Gastrocnemius medialis (tissue), 4 donors: ENCODE data around the gene AATK.

Experiments used
- POLR2A ChIP-seq, 2 donors: fragments of 450-650 bp; IDR thresholded peaks; one replicate each; pipeline ENCODE4 v1.6.1; 2017; ENCODE audit warnings: antibody characterized with exemption in 2 of 2, mild to moderate bottlenecking in 2 of 2, moderate library complexity in 2 of 2
- TF ChIP-seq, protein P1 (sequence below), 5 experiments: fragments of 450-650 bp in 3 of 5; fragments of 200-600 bp in 2 of 5; sonication (generic) in 2 of 5; IDR thresholded peaks in 4 of 5; conservative IDR thresholded peaks in 1 of 5; 1 replicate in 4 of 5; 2 replicates in 1 of 5; pipeline ENCODE4 v1.5.1; 2016 to 2019; ENCODE audit warnings: antibody characterized with exemption in 5 of 5, mild to moderate bottlenecking in 3 of 5, moderate library complexity in 3 of 5

GRCh38 chr17:81071761-81072741 lies 94.0 kb downstream of the AATK start:
- TF ChIP-seq, protein P1, sequence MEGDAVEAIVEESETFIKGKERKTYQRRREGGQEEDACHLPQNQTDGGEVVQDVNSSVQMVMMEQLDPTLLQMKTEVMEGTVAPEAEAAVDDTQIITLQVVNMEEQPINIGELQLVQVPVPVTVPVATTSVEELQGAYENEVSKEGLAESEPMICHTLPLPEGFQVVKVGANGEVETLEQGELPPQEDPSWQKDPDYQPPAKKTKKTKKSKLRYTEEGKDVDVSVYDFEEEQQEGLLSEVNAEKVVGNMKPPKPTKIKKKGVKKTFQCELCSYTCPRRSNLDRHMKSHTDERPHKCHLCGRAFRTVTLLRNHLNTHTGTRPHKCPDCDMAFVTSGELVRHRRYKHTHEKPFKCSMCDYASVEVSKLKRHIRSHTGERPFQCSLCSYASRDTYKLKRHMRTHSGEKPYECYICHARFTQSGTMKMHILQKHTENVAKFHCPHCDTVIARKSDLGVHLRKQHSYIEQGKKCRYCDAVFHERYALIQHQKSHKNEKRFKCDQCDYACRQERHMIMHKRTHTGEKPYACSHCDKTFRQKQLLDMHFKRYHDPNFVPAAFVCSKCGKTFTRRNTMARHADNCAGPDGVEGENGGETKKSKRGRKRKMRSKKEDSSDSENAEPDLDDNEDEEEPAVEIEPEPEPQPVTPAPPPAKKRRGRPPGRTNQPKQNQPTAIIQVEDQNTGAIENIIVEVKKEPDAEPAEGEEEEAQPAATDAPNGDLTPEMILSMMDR (IDR thresholded peaks at IDR 0.05 in 4 of 5, conservative IDR thresholded peaks at IDR 0.05 in 1 of 5), result no peak
- TF ChIP-seq POLR2A (IDR thresholded peaks at IDR 0.05), result no peak
